Activated CD4-positive, alpha-beta T cell treated with anti-CD3 and anti-CD28 coated beads for 4 hours (primary cell): Measurements from ENCODE around the gene ATP11A.

Source experiments
- DNase-seq, 2 donors: peaks; one replicate each; pipeline ENCODE4 v3.0.0-alpha.2; 2020

The ATP11A gene

GRCh38 chr13:112744168-112745021, 54.6 kb downstream of the ATP11A start:
- no peak for DNase-seq

DNA sequence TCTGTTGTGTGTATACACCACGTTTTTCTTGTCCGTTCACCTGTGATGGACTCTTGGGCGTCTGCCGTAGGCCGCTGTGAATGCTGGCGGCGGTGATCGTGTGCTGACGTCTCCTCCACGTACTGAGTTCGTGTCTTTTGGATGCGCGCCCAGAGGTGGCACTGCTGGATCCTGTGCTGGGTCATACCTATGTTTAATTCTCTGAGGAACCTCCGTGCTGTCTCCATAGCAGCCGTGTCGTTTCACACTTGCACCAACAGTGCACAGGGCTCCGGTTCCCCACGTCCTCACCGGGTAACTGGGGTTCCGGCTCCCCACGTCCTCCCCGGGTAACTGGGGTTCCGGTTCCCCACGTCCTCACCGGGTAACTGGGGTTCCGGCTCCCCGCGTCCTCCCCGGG, 56.2 kb downstream of the ATP11A start:
- no peak for DNase-seq

DNA sequence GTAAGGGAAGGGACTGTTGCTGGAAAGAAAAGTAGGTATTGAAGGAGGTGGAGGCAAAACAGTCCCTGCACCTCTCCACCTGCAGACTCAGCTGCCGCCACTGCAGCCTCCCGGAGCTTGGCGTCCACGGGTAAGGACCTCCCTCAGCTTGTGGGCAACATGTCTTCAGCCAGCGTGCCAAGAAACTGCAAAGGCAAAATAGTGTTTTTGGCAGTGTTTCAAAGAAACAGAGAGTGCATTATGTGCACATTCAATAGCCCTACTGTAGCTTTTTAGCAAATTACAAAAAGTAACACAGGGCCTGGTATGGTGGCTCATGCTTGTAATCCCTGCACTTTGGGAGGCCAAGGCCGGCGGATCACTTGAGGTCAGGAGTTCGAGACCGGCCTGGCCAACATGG, 57.4 kb downstream of the ATP11A start:
- no peak for DNase-seq

- no peak for DNase-seq
These were observed 59.3 kb downstream of the ATP11A start for GRCh38 chr13:112748947-112749735.

DNA sequence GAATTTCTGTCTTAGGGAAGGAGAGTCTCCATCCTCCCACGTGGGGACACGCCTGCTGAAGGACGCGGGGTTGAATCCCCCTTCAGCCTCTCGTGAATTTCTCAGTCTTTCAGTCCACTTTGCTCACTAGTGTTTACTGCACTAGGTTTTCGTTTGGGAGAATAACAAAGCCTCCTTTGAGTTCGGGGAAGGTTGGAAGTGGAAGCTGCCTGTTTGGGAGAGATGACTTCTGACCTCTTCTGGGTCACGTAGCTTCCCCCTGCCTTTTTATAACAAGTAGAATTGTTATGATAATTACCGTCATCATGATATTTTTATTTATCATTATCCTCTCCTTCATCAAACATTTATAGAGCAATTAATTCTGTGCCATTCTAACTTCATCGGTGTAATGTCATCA, 60.7 kb downstream of the ATP11A start:
- no peak for DNase-seq

DNA sequence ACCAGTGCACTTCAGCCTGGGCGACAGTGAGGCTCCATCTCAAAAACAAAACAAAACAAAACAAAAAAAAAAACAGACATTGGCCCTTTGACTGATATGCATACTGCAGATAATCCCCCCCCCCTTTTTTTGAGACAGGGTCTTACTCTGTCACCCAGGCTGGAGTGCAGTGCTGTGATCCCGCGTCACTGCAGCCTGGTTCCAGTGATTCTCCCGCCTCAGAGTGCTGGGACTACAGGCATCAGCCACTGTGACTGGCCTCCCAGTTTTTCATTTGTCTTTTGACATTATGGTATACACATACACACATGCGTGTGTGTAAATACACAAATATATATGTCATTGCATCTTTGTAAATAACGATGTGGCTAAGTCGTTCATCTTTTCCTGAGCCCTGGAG, 61.8 kb downstream of the ATP11A start:
- no peak for DNase-seq

GRCh38 chr13:112752211-112752610, 62.4 kb downstream of the ATP11A start:
- DNase-seq, result no peak

DNA sequence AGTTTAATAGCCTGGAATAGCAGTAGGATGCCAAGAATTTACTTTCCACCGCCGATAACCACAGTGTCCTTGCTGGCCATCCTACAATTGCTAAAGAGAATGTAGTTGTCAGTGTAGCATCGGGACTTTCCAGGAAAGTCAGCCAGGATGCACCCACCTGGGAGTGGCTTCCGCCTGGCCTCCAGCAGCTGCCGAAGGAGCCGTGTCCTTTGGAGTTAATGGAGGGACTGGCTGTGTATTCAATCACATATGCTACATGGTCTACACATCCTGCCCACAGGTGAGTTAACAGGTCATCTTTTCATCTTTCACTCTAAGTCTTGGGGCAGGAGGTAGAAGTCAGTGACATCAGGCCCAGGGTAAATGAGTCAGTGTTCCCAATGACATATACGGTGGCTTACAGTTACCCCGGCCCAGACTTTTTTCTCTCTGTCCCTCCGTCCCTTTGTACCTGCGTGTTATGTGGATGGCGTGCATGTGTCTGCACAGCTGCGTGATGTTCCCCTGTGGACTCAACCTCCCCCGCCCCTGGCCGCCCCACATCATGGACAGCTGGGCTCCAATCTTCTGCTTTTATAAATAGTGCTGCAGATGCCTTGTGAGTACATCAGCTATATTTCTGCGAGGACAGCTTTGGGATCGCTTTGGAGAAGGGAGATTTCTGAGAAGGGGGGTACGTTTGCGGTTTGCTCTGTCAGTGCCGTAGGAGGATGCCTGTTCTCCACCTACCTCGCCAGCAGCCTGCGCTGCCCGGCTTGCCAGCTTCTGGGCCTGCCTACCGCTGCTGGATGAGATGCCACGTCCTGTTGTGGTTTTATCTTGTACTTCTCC, 63.1 kb downstream of the ATP11A start:
- DNase-seq, result peak; percentile 18 to 28

- DNase-seq, result no peak
These were observed 64.0 kb downstream of the ATP11A start for GRCh38 chr13:112753833-112754232.

DNA sequence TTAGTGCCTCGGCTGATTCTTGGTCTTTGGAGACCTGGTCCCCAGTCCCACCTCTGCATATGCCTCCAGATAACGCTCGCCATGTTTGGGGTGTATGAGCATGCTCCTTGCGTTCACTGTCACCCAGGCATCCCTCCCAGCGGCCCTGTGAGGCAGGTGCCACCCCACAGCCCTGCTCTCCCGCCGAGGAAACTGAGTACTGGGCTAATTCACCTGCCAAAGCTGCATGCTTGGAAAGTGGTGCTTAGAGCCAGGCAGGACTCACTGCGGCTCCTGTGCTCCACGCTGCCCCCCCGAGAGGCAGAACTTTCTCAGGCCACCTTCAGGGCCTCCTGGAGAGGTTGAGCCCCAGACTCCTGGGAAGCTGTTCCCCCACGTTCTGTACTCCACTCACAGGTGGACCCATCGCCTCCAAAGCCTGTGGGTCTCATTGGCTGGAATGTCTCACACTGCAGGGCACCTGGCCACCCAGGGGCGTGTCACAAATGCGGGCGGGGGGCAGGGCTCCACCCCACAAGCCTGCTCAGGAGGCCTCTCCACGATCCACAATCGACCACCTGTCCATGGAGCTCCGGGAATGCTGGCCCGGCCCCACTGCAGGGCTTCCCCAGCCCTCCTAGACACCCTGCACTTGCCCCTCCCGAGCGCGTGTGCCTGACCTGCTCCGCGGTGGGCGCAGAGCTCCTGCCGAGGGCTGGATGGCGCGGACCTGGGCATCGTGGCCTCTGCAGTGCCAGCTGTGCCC, 64.6 kb downstream of the ATP11A start:
- no peak for DNase-seq

GRCh38 chr13:112755331-112755730, 65.5 kb downstream of the ATP11A start:
- DNase-seq, result no peak

- no peak for DNase-seq
These were observed 66.2 kb downstream of the ATP11A start for GRCh38 chr13:112756081-112756480.

DNA sequence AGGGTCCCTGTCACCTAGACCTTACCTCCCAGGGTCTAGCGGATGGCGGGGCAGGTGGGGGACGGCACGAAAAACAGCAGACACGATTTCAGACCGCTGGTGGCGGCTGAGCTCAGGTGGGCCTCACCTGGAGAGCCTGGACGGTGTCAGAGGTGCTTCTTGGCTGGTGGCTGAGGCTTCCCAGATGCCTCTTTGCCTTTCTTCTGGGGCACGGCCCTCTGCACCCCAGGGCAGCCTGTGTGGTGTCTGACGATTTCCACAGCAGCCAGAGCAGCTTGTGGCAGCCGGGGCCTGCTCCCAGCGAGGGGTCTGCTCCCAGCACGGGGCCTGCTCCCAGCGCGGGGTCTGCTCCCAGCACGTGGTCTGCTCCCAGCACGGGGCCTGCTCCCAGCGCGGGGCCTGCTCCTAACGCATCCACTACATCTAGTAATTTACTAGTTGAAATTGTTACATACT, 66.7 kb downstream of the ATP11A start:
- no peak for DNase-seq

GRCh38 chr13:112756967-112757758, 67.3 kb downstream of the ATP11A start:
- no peak for DNase-seq

- DNase-seq, result no peak
These were observed 67.9 kb downstream of the ATP11A start for GRCh38 chr13:112757759-112758086.

DNA sequence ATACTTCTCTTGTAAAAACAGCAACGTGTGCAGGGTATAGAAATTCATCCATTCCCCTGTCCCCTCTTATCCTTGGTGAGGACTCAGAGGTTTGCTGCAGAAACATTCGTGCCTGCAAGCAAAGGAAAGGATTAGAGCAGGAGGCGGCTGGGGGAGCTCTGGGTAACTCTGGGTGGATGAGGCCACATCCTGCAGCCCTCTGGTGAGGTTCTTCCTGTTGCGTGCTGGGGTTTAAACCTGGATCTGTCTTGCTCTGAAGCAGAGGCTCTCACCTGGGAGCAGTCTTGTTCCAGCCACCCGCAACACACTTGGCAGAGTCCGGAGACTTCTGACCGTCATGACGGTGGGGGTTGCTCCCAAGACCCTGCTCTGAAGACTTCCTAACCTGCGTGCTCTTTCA, 69.2 kb downstream of the ATP11A start:
- no peak for DNase-seq

DNA sequence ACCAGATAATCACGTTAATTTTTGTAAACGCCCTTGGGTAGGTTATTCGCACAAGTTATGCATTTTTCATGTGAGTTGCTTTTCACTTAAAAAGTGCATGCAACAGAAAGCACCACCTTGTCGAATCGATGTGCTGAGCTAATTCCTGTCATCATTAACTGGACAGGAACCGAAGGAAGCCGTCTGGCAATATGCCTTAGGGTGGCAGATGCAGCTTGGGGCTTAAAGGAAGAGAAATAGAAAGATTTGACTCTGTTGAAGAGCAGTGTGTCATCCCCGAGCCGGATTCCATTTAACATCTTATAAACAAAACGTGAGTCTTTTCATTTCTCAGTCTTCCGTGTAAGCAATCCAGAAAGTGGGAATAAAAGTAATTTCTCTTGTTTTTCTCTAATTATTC, 70.0 kb downstream of the ATP11A start:
- no peak for DNase-seq

GRCh38 chr13:112760435-112760834, 70.6 kb downstream of the ATP11A start:
- DNase-seq, result no peak

- DNase-seq, result no peak
These were observed 71.1 kb downstream of the ATP11A start for GRCh38 chr13:112760931-112761330.

- no peak for DNase-seq
These were observed 72.2 kb downstream of the ATP11A start for GRCh38 chr13:112761701-112762689.
